GM19397 (cell line): ENCODE results near the gene GABARAPL2.
"Not testable (repeated sequence)": the region's sequence is repeated elsewhere in the genome, so short reads cannot be mapped to it uniquely, and the experiment has no call there.

ENCODE experiments used
- ATAC-seq: cut with Tn5 transposase; IDR thresholded peaks from one replicate; pipeline ENCODE4 v1.9.1; 2021; ENCODE audit warnings: mild to moderate bottlenecking, moderate library complexity; ENCODE audit not compliant: unreplicated experiment

The GABARAPL2 gene

GRCh38 chr16:75590920-75591843 lies 25.0 kb downstream of the GABARAPL2 start:
- ATAC-seq = no peak

GRCh38 chr16:75591927-75592326 lies 25.7 kb downstream of the GABARAPL2 start:
- not testable (repeated sequence) for ATAC-seq

- no peak for ATAC-seq
These were observed 27.1 kb downstream of the GABARAPL2 start for GRCh38 chr16:75593308-75593707.

GRCh38 chr16:75593825-75594820 lies 27.9 kb downstream of the GABARAPL2 start:
- no peak for ATAC-seq

GRCh38 chr16:75599452-75600277 lies 33.5 kb downstream of the GABARAPL2 start:
- no peak for ATAC-seq

- no peak for ATAC-seq
These were observed 37.1 kb downstream of the GABARAPL2 start for GRCh38 chr16:75603241-75603640.

GRCh38 chr16:75606507-75606906 lies 40.3 kb downstream of the GABARAPL2 start:
- ATAC-seq = no peak

GRCh38 chr16:75614066-75614897 lies 48.1 kb downstream of the GABARAPL2 start:
- ATAC-seq = no peak

GRCh38 chr16:75615619-75616018 lies 49.4 kb downstream of the GABARAPL2 start:
- ATAC-seq = no peak

GRCh38 chr16:75616521-75617010 lies 50.4 kb downstream of the GABARAPL2 start:
- no peak for ATAC-seq

GRCh38 chr16:75617121-75617520 lies 50.9 kb downstream of the GABARAPL2 start:
- ATAC-seq = no peak

GRCh38 chr16:75618780-75619179 lies 52.6 kb downstream of the GABARAPL2 start:
- no peak for ATAC-seq

- ATAC-seq = no peak
These were observed 54.4 kb downstream of the GABARAPL2 start for GRCh38 chr16:75620326-75621169.

GRCh38 chr16:75621170-75621477 lies 54.9 kb downstream of the GABARAPL2 start:
- ATAC-seq = no peak

GRCh38 chr16:75622761-75623605 lies 56.8 kb downstream of the GABARAPL2 start, which contains the start of gene ADAT1:
Gene ADAT1, minus strand, starts transcription at chr16:75623281. Its CDS starts 2,482 bp downstream, at chr16:75620799.
- peak; percentile 95 for ATAC-seq

- no peak for ATAC-seq
These were observed 58.7 kb downstream of the GABARAPL2 start for GRCh38 chr16:75624921-75625334.

- no peak for ATAC-seq
These were observed 60.6 kb downstream of the GABARAPL2 start for GRCh38 chr16:75626806-75627205.
